GM12872 (cell line): ENCODE results near the gene LDLRAD1.

Experiments
- TF ChIP-seq, protein P1 (sequence below): IDR thresholded peaks from 3 replicates; pipeline ENCODE4 v1.5.1; 2011; ENCODE audit warnings: low read depth, mild to moderate bottlenecking, low read length, moderate library complexity; ENCODE audit not compliant: insufficient read depth

The LDLRAD1 gene

DNA sequence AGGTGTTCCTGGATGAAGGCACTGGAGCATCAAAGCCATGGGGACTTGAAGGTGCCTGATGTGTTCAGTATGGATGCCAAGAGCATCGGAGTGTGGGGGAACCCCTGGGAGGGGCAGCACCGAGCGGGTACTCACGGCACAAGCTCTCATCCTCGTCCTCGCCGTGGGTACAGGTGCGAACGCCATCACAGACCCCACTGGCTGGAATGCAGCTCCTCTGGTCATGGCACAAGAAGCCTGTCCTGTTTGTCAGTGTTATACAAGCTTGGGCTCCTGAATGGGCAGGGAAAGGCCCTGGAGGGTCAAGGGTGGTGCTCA is 6.0 kb downstream of the LDLRAD1 start:
- TF ChIP-seq, protein P1, sequence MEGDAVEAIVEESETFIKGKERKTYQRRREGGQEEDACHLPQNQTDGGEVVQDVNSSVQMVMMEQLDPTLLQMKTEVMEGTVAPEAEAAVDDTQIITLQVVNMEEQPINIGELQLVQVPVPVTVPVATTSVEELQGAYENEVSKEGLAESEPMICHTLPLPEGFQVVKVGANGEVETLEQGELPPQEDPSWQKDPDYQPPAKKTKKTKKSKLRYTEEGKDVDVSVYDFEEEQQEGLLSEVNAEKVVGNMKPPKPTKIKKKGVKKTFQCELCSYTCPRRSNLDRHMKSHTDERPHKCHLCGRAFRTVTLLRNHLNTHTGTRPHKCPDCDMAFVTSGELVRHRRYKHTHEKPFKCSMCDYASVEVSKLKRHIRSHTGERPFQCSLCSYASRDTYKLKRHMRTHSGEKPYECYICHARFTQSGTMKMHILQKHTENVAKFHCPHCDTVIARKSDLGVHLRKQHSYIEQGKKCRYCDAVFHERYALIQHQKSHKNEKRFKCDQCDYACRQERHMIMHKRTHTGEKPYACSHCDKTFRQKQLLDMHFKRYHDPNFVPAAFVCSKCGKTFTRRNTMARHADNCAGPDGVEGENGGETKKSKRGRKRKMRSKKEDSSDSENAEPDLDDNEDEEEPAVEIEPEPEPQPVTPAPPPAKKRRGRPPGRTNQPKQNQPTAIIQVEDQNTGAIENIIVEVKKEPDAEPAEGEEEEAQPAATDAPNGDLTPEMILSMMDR: no peak

- TF ChIP-seq, protein P1: no peak
Measured at GRCh38 chr1:54011316-54012007, 6.5 kb downstream of the LDLRAD1 start.

DNA sequence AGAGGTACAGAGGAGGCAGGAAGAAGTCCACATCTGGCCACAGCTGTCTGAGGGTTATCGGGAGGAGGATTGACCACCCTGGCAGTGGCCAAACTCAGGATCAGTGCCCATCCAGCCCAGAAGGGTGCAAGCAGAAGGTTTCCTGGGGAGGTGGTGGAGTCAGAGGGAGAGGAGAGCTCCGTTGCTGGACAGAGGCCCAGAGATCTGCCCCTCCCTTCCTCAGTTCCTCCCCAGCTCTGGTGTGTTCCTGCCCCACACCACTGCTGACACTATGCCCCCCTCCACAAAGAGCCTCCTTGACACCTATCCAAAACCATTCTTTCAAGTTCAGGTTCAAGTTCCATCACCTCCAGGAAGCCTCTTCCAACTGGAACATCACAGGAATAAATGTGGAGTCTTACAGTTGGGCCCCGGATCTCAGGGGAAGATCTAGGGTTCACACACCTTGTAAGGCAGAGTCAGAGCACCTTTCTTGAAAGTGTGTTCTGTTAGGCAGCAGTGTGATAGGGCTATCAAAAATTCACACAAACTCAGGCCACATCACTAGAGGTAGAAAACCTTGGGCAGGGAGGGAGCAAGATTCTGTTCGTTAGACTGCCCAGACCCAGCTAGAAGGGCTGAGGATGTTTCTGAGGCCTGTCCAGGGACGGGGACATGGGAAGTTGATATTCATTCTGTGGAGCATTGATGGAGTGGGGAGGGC is 7.4 kb downstream of the LDLRAD1 start:
- TF ChIP-seq, protein P1: no peak

DNA sequence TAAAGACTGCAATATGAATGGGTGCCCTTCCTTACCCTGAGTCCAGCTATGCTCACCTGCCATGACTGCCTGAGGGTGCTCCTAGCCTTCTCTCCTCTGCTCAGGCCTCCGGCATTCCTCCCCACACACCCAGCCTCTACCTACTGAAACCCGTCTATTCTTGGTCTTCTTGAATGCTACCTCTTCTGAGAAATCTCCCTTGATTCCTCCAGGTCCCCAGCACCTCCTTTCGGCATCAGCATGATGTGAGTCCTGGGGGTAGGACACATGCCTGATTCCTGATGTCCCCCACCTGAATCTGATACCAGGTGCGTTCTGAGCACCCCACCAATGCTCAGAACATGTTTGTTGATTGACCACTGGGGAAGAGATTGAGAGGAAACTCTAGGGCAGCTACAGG is 8.6 kb downstream of the LDLRAD1 start:
- TF ChIP-seq, protein P1: no peak

GRCh38 chr1:54008876-54009275 is 9.1 kb downstream of the LDLRAD1 start:
- TF ChIP-seq, protein P1: no peak

DNA sequence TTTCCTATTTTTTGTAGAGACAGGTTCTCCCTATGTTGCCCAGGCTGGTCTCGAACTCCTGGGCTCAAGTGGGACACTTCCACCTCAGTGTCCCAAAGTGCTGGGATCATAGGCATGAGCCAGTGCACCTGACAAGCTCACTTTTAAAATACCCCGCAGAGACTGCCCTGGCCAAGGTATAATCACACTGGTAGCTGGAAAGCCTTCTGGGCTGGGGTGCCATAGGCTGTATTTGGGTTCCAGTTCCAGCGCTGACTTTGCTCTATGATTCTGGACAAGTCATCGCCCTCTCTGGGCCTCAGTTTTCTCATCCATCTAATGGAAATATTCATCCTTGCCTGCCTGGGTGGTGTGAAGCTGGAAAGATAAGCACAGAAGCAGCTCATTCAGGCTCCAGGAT is 10.4 kb downstream of the LDLRAD1 start:
- TF ChIP-seq, protein P1: no peak

DNA sequence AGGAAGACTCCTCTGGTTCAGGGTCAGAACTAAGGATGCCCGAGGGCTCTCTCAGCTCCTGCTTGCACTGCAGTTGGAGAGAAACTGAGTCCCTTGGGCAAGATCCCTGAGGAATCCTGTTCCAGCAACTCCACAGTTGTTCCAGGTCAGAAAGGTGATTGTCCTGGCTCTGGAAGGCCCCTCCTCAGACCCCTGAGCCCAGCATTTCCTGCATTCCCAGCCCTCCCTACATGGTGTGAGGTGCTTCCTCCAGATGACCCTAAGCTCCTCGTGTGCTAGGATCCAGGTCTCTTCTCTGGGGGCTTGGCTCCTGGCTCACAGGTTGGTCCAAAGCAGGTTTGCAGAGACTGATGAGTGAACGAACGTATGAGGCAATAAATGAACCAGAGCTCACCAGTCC is 11.5 kb downstream of the LDLRAD1 start:
- TF ChIP-seq, protein P1: no peak
